ENCODE results near the gene GPANK1.

The GPANK1 gene

DNA sequence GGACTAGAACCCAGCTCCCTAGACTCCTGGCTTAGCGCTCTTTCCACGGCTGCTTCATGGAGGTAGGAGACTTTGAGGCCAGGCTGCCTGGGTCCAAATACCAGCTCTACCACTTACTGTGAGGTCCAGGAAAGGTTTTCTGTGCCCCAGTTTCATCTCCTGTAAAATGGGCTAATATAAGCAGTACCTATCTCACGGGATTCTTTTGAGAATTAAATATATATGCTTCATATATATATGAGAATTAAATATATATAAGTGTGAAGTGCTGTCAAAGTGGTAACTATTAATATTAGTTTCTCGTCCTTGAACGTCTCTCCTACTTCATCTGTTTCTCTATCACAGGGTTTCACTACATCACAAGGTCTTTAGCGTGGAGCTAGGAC is 26.3 kb upstream of the GPANK1 start:
- DNase-seq (ENCODE audit: low spot score) = no peak

DNA sequence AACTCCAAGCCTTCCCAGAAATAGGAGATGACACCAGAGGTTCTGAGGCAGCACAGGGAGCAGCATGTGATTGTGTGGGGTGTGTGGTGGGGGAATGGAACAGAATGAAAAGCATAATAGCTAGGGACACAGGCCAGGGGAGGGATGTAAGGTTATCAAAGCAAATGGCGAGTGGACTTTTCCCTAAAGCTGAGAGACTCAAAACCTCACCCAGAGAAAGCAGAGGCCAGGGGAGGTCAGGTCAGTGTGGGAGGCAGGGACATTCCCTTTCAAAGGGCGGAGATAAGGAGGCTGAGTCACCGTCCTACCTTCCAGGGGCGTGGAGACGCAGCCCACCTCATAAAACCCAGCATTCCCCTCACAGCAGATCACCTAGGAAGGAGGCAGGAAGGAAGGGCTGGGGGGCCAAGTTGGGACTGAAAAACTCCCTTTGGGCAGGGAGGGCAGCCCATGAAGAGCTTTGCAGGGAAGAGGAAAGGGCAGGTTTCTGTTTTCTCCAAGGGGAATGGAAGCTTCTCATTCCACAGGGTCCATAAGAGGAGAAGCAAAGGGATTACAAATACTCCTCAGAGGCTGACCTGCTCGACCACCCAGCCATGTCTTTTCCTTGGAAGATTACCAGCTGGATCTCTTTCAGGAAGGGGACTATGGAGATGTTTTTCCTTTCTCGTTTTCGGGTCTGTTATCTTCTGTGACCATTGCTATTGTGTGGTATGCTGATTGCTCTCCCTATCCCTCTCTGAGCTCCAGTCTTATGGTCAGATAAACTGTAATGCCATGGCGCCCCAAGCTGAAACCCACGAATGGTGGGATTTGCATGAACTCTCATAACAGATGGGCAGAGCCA is 25.7 kb upstream of the GPANK1 start:
- no peak for DNase-seq (ENCODE audit: low spot score)

DNA sequence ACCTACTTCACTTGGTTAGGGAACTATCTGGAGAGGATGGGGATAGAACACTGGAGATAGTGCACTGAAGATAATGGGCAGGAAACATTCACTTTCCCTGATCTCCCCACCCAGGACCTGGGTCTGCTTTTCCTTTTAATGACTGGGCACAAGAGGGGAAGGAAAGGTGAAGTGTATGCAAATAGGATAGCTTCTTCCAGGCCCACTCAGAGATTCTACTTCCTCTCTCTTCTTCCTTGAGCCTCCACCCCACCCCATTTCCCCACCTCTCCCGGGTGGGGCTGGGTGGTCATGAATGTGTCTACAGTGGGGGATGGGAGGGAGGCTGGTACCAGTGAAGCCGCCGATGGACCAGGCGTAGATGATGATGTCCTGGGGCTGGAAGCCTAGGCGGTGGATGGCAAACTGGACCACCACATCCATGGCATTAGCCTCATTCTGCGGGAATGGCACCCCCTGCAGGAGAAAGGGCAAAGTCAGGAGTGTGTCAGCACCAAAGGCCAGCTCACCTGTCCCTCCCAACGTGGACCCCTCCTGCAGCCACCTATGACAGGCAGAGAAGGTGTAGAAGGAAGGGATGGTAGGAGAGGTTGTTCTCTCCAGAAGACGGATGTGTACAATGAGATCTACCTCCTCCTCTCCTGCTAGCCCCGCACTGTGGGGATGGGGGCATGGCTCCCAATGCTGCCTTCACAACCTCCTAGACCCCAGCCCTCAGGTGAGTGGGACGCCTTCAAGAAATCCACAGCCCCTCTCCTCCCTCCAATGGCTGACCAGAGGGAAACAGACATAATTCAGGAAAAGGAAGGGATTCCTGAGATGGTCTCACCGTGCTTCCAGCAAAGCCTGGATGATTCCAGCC is 24.7 kb upstream of the GPANK1 start:
- no peak for DNase-seq (ENCODE audit: low spot score)

GRCh38 chr6:31687860-31688693 is 23.3 kb upstream of the GPANK1 start:
- no peak for DNase-seq (ENCODE audit: low spot score)

GRCh38 chr6:31687321-31687720 is 22.5 kb upstream of the GPANK1 start:
- DNase-seq (ENCODE audit: low spot score) = no peak

GRCh38 chr6:31686483-31686882 is 21.7 kb upstream of the GPANK1 start:
- no peak for DNase-seq (ENCODE audit: low spot score)

GRCh38 chr6:31683591-31683990 is 18.8 kb upstream of the GPANK1 start:
- DNase-seq (ENCODE audit: low spot score) = no peak

- no peak for DNase-seq (ENCODE audit: low spot score)
These were observed 16.4 kb upstream of the GPANK1 start for GRCh38 chr6:31681135-31681671.

GRCh38 chr6:31680226-31681134 is 15.7 kb upstream of the GPANK1 start, which contains the start of gene LY6G5C:
Gene LY6G5C, minus strand, starts transcription at chr6:31681067. Its CDS starts 694 bp downstream, at chr6:31680373.
- DNase-seq (ENCODE audit: low spot score) = peak; percentile 85

DNA sequence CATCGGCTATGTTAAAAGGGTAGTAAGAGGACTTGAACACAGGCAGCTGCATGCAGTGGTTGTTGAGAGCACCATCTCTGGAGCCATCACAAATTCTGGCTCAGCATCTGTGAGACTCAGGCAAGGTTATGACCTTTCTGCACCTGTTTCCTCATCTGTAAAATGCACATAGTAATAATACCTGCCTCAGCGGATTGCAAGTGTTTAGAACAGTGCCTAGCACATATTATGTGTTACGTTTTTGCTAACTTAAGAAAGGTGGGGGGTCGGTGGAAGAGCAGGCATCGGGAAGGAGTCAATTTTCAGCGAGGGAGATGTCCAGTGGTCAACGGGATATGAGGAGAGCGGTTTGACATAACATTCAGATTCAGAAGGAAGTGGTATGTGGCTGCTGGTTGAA is 13.2 kb upstream of the GPANK1 start:
- DNase-seq (ENCODE audit: low spot score) = no peak

DNA sequence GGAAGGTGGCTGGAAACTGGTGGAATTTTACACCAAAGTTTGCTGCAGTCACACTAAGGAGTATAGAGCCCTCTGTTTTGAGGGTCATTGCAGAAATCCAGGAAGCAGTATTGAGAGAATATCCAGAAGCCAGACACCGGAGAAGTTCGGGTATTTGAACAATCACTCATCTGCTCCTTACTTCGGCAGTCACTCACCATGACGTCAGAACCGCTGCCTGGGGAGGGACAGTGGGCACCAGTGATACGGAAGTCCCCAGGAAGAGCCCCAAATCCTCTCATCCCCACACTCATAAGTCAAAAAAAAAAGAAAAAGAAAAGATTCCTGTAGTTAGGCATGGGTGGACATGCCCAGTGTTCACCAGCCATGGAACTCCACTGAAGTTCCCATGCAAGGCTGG is 12.1 kb upstream of the GPANK1 start:
- DNase-seq (ENCODE audit: low spot score) = no peak

DNA sequence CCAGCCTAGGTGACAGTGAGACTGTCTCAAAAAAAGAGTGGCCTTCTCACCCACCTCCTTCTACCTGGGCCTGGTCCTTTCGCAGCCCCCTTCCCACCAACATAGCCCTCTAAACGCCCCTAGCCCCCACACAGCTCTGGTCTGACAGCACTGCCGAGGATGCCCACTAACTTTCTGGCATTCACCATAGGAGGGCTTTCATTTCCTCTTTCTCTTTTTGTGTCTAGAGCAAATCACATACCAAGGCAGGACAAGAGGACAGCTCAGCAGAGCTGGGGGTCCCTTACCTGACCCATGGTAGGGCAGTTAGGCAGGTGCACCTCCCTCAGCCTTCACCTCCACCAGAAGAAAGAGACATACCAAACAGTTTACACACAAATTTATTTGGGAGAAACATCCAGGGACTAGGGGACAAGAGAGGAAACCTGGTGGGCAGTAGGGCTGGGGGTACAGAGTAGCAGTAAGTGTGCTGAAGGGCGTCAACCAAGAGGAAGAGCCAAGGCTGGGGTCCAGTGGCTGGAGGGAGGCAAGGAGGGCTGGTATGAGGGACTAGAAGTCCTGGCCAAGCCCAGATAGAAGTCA is 11.6 kb upstream of the GPANK1 start:
- no peak for DNase-seq (ENCODE audit: low spot score)

- DNase-seq (ENCODE audit: low spot score) = no peak
These were observed 4.9 kb upstream of the GPANK1 start, which contains the start of gene LY6G5B for GRCh38 chr6:31669676-31670075. Gene LY6G5B, plus strand, starts transcription at chr6:31669976. Its CDS starts 975 bp downstream, at chr6:31670951.

DNA sequence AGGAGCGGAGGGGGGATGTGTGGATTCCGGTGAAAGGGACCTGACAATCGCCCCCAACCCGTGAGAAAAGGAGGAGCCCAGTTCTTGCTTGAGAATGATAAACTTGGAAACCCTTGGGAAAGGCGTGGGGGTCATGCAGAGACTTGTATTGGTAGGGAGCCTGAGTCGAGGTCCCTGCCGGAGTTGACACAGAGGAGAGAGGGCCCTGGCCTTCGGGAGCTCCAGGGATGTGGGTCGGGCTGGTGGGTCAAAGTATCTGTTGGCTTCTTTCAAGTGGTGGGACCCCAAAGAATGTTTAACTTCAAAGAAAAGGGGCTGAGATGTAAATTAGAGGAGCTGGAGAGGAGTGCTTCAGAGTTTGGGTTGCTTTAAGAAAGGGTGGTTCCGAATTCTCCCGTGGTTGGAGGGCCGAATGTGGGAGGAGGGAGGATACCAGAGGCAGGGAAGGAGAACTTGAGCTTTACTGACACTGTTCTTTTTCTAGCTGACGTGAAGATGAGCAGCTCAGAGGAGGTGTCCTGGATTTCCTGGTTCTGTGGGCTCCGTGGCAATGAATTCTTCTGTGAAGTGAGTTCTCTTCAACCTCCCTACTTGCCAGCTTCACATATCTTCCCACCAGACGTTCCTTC is 1.7 kb upstream of the GPANK1 start:
- no peak for DNase-seq (ENCODE audit: low spot score)

DNA sequence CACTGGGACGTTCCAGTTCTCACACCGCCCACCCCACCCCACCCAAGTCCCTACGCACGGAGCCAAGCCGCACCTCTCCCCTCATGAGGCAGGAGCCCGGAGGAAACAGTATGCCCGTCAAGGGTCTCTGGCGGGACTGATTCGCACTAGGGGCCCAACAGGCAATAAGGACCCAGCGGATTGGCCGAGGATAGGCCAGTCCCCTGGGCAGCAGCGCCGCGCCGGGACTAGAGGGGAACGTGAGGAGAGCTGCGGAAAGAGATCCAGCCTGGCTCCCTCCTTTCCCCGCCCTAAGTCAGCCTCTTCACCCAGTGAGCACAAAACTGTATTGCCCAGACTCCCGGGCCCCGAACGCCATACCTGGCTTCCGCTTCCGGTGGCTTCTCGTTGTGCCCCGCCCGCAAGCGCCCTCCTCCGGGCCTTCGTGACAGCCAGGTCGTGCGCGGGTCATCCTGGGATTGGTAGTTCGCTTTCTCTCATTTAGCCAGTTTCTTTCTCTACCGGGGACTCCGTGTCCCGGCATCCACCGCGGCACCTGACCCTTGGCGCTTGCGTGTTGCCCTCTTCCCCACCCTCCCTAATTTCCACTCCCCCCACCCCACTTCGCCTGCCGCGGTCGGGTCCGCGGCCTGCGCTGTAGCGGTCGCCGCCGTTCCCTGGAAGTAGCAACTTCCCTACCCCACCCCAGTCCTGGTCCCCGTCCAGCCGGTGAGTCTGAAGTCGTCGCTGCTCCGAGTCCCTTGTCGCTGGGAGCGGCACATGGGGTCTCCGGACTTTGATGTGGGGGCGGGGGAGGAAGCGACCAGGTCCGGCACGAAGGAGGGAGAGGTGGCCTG is 922 bp upstream of the GPANK1 start, which contains the start of gene CSNK2B:
Gene CSNK2B (plus strand): TSS at position 580 of the 836 bp plus-strand sequence. CDS start 752 bp downstream, outside the sequence.
- peak; percentile 99 for DNase-seq (ENCODE audit: low spot score)

DNA sequence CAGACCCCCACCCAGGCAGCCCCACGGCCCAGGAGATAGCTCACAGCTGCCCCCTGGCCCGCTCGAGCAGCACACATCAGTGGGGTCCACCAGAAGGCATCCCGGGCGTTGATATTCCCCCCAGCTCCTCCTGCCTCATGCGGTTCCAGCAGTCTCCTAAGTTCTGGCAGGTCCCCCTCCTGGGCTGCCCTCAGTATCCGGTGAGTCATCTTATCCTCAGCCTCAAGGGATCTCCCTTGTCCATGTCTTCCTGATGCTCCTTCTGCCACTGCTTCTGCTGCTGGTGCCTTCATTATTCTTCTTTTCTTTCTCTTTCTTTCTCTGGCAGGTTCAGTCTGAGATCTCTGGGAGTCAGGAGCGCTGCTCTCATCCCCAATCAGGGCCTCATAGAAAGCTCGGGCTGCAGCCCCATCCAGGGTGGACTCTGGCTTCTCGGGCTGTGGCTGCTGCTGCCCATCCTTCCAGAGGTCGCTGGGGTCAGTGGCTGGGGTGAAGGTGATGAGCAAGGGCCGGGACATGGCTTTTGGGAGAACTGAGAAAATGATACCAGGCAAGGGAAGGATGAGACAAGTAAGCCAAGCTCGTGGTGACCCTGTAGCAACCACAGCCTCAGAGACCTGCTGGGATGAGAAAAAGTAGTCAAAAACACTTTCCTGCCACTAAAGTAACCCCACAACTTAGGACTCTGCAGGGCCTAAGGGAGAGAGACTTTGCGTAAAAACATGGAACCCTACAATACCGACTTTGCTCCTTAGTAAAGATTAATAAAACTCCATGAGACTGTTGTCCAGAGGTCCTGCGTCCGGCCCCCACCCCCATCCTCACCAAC is 622 bp downstream of the GPANK1 start:
- peak; percentile 78 for DNase-seq (ENCODE audit: low spot score)

GRCh38 chr6:31663126-31663960 is 1.5 kb downstream of the GPANK1 start:
- DNase-seq (ENCODE audit: low spot score) = no peak

All from COLO829 (cell line).